K562 (cell line): ENCODE data around the gene CCDC159.

Experiments
- CHD2 ChIP-seq: IDR thresholded peaks from 2 replicates; pipeline ENCODE4 v1.6.1; 2011; ENCODE audit warnings: low read depth, low read length
- FOXK2 ChIP-seq, 2 experiments: fragments of 450-650 bp; IDR thresholded peaks in 1 of 2; conservative IDR thresholded peaks in 1 of 2; 2 replicates each; pipeline ENCODE4 v1.6.1; 2016; ENCODE audit warnings: low read depth in 2 of 2, mild to moderate bottlenecking in 1 of 2
- HEY1 ChIP-seq: fragments of 250-450 bp; sonication (Bioruptor Pico); IDR thresholded peaks from 2 replicates; pipeline ENCODE4 v1.5.0; 2020; ENCODE audit warnings: mild to moderate bottlenecking, moderate library complexity, borderline replicate concordance
- NR2C2 ChIP-seq, 2 experiments: fragments of 200-800 bp in 1 of 2; sonication (Bioruptor generic) in 1 of 2; sonication (generic) in 1 of 2; formaldehyde crosslinking in 1 of 2; IDR thresholded peaks; 2 replicates each; pipeline versions ENCODE4 v1.6.1 to v1.8.0; 2016 to 2022; ENCODE audit warnings: mild to moderate bottlenecking in 1 of 2, missing compliant biosample characterization in 1 of 2, missing genetic modification characterization in 1 of 2, missing genetic modification reagents in 1 of 2
- PATZ1 ChIP-seq: fragments of 250-450 bp; sonication (Bioruptor Pico); IDR thresholded peaks from 2 replicates; pipeline ENCODE4 v1.5.0; 2020; ENCODE audit warnings: mild to moderate bottlenecking, borderline replicate concordance
- POLR2A ChIP-seq: fragments of 450-650 bp; conservative IDR thresholded peaks from 2 replicates; pipeline ENCODE4 v1.6.1; 2016
- SRF ChIP-seq, 2 experiments: fragments of 250-450, 450-650 bp in 1 of 2; sonication (Bioruptor Pico) in 1 of 2; sonication (generic) in 1 of 2; formaldehyde crosslinking; IDR thresholded peaks; 2 replicates each; pipeline versions ENCODE4 v1.5.0 to v1.5.1; 2020 to 2022; ENCODE audit warnings: mild to moderate bottlenecking in 1 of 2, missing genetic modification reagents in 1 of 2
- TEAD4 ChIP-seq, 2 experiments: sonication (generic) in 1 of 2; formaldehyde crosslinking in 1 of 2; IDR thresholded peaks; 2 replicates each; pipeline versions ENCODE4 v1.6.1 to v1.8.0; 2012 to 2022; ENCODE audit warnings: borderline replicate concordance in 1 of 2, inconsistent platforms in 1 of 2, low read length in 1 of 2, mild to moderate bottlenecking in 1 of 2, missing genetic modification reagents in 1 of 2
- TGIF2 ChIP-seq: sonication (generic); formaldehyde crosslinking; IDR thresholded peaks from 2 replicates; pipeline ENCODE4 v1.8.1; 2022; ENCODE audit warnings: mild to moderate bottlenecking, missing genetic modification reagents, moderate library complexity
- TRIM28 ChIP-seq: fragments of 450-650 bp; IDR thresholded peaks from 2 replicates; pipeline ENCODE4 v1.6.1; 2017
- TF ChIP-seq, protein P1 (sequence below), 3 experiments: IDR thresholded peaks in 2 of 3; conservative IDR thresholded peaks in 1 of 3; 2 replicates each; pipeline ENCODE4 v1.5.1; 2011 to 2012; ENCODE audit warnings: low read length in 3 of 3, mild to moderate bottlenecking in 3 of 3, control low read depth in 2 of 3, improper control_type of control experiment in 1 of 3, inconsistent platforms in 1 of 3, low read depth in 1 of 3, mixed read lengths in 1 of 3, moderate library complexity in 1 of 3; ENCODE audit not compliant: insufficient read depth in 2 of 3
- TF ChIP-seq, protein P2 (sequence below): sonication (generic); formaldehyde crosslinking; IDR thresholded peaks from 2 replicates; pipeline ENCODE4 v1.8.0; 2023; ENCODE audit warnings: mild to moderate bottlenecking, missing genetic modification reagents
- TF ChIP-seq, protein P3 (sequence below): fragments of 450-650 bp; conservative IDR thresholded peaks from 2 replicates; pipeline ENCODE4 v1.6.1; 2016; ENCODE audit warnings: missing genetic modification characterization, low read depth, mild to moderate bottlenecking, control low read depth, missing compliant biosample characterization
- TF ChIP-seq, protein P4 (sequence below): sonication (generic); formaldehyde crosslinking; IDR thresholded peaks from 2 replicates; pipeline ENCODE4 v1.8.1; 2022; ENCODE audit warnings: missing genetic modification reagents

- TF ChIP-seq PATZ1 (CRISPR knock-in tag) (no peak), FOXK2 (conservative IDR thresholded peaks at IDR 0.05 in 1 of 2, IDR thresholded peaks at IDR 0.05 in 1 of 2; ENCODE audit: low read depth in 2 of 2) (no peak), NR2C2 (CRISPR knock-in tag; IDR thresholded peaks at IDR 0.05) (no peak), NR2C2 (tag; IDR thresholded peaks at IDR 0.05) (no peak), HEY1 (CRISPR knock-in tag) (no peak), TRIM28 (no peak; the same call in 1 of the 2 replicates), SRF (CRISPR knock-in tag; IDR thresholded peaks at IDR 0.05) (peak in 1 of 2 experiments; percentile 13; a peak in 1 of 4 replicates), TGIF2 (CRISPR knock-in tag) (no peak), CHD2 (no peak), POLR2A (no peak), TEAD4 (IDR thresholded peaks at IDR 0.05; ENCODE audit: low read length) (0 out of 2 replicates have a peak, but pooled peaks have one; percentile 17), TEAD4 (CRISPR knock-in tag; IDR thresholded peaks at IDR 0.05; ENCODE audit: borderline replicate concordance) (no peak)
- TF ChIP-seq, protein P1, sequence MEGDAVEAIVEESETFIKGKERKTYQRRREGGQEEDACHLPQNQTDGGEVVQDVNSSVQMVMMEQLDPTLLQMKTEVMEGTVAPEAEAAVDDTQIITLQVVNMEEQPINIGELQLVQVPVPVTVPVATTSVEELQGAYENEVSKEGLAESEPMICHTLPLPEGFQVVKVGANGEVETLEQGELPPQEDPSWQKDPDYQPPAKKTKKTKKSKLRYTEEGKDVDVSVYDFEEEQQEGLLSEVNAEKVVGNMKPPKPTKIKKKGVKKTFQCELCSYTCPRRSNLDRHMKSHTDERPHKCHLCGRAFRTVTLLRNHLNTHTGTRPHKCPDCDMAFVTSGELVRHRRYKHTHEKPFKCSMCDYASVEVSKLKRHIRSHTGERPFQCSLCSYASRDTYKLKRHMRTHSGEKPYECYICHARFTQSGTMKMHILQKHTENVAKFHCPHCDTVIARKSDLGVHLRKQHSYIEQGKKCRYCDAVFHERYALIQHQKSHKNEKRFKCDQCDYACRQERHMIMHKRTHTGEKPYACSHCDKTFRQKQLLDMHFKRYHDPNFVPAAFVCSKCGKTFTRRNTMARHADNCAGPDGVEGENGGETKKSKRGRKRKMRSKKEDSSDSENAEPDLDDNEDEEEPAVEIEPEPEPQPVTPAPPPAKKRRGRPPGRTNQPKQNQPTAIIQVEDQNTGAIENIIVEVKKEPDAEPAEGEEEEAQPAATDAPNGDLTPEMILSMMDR (IDR thresholded peaks at IDR 0.05 in 2 of 3, conservative IDR thresholded peaks at IDR 0.05 in 1 of 3; ENCODE audit: insufficient read depth in 2 of 3, low read depth in 1 of 3, low read length in 3 of 3): no peak
- TF ChIP-seq, protein P2, sequence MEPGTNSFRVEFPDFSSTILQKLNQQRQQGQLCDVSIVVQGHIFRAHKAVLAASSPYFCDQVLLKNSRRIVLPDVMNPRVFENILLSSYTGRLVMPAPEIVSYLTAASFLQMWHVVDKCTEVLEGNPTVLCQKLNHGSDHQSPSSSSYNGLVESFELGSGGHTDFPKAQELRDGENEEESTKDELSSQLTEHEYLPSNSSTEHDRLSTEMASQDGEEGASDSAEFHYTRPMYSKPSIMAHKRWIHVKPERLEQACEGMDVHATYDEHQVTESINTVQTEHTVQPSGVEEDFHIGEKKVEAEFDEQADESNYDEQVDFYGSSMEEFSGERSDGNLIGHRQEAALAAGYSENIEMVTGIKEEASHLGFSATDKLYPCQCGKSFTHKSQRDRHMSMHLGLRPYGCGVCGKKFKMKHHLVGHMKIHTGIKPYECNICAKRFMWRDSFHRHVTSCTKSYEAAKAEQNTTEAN (CRISPR knock-in tag): no peak
- TF ChIP-seq, protein P3, sequence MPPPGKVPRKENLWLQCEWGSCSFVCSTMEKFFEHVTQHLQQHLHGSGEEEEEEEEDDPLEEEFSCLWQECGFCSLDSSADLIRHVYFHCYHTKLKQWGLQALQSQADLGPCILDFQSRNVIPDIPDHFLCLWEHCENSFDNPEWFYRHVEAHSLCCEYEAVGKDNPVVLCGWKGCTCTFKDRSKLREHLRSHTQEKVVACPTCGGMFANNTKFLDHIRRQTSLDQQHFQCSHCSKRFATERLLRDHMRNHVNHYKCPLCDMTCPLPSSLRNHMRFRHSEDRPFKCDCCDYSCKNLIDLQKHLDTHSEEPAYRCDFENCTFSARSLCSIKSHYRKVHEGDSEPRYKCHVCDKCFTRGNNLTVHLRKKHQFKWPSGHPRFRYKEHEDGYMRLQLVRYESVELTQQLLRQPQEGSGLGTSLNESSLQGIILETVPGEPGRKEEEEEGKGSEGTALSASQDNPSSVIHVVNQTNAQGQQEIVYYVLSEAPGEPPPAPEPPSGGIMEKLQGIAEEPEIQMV (tag): no peak
- TF ChIP-seq, protein P4, sequence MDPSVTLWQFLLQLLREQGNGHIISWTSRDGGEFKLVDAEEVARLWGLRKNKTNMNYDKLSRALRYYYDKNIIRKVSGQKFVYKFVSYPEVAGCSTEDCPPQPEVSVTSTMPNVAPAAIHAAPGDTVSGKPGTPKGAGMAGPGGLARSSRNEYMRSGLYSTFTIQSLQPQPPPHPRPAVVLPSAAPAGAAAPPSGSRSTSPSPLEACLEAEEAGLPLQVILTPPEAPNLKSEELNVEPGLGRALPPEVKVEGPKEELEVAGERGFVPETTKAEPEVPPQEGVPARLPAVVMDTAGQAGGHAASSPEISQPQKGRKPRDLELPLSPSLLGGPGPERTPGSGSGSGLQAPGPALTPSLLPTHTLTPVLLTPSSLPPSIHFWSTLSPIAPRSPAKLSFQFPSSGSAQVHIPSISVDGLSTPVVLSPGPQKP (CRISPR knock-in tag): no peak
These were observed 27.6 kb downstream of the CCDC159 start for GRCh38 chr19:11373885-11374432.
